Adrenal gland (tissue), 5 donors: ENCODE measurements around the gene RAP1GAP2.

Source experiments
- POLR2A ChIP-seq, 2 donors: fragments of 450-650 bp; IDR thresholded peaks; one replicate each; pipeline ENCODE4 v1.6.1; 2017; ENCODE audit warnings: antibody characterized with exemption in 2 of 2, mild to moderate bottlenecking in 2 of 2, moderate library complexity in 1 of 2
- TF ChIP-seq, protein P1 (sequence below), 6 experiments: fragments of 450-650 bp in 4 of 6; fragments of 200-600 bp in 2 of 6; sonication (generic) in 1 of 6; IDR thresholded peaks; 1 replicate in 5 of 6; 2 replicates in 1 of 6; pipeline versions ENCODE4 v1.5.1 to v1.8.0; 2016 to 2021; ENCODE audit warnings: antibody characterized with exemption in 6 of 6, mild to moderate bottlenecking in 2 of 6, moderate library complexity in 1 of 6
- donor health status: DM: no; HTN: no; CAD: no.

DNA sequence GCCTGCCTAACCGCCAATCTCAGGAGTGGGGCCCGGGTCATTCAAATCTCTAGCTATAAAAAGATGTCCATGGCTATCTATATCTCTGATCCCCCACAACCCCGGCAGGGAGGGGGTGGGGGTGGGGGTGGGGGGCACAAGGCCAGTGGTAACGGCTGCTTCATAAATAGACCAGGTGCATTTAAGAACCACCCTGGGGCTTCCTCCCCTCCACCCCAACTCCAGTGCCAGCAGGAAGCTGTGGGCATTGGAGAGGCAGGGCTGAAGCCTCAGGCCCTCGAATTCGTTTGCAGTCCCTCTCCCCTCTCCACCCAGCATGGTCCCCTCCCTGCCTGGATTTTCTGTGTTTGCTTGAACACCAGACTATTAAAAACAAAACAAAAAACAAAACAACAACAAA is 56.0 kb downstream of the RAP1GAP2 start:
- TF ChIP-seq, protein P1, sequence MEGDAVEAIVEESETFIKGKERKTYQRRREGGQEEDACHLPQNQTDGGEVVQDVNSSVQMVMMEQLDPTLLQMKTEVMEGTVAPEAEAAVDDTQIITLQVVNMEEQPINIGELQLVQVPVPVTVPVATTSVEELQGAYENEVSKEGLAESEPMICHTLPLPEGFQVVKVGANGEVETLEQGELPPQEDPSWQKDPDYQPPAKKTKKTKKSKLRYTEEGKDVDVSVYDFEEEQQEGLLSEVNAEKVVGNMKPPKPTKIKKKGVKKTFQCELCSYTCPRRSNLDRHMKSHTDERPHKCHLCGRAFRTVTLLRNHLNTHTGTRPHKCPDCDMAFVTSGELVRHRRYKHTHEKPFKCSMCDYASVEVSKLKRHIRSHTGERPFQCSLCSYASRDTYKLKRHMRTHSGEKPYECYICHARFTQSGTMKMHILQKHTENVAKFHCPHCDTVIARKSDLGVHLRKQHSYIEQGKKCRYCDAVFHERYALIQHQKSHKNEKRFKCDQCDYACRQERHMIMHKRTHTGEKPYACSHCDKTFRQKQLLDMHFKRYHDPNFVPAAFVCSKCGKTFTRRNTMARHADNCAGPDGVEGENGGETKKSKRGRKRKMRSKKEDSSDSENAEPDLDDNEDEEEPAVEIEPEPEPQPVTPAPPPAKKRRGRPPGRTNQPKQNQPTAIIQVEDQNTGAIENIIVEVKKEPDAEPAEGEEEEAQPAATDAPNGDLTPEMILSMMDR (IDR thresholded peaks at IDR 0.05) = no peak
- TF ChIP-seq POLR2A (IDR thresholded peaks at IDR 0.05) = no peak
